ENCODE results near the gene TNIP1.

The TNIP1 gene

DNA sequence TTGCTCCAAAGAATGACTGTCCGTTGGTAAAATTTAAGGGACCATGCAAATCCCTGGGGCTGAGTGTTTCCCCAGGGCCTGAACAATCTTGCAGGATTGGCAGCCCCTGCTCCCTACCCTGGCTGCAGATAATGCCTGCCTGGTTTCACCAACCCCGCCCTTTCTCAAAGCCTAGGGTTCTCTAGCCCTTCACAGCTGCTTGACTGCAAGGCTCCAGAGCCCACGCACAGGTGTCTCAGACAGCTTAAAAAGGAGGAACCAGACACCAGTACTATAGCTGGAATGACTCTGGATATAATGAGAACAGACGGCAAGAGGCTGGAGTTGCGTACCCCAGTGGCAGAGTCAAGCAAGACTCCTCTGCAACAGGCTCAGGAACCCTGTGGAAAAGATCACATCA lies 25.2 kb upstream of the TNIP1 start:
- no peak for DNase-seq (ENCODE audit: low read depth, low spot score)

DNA sequence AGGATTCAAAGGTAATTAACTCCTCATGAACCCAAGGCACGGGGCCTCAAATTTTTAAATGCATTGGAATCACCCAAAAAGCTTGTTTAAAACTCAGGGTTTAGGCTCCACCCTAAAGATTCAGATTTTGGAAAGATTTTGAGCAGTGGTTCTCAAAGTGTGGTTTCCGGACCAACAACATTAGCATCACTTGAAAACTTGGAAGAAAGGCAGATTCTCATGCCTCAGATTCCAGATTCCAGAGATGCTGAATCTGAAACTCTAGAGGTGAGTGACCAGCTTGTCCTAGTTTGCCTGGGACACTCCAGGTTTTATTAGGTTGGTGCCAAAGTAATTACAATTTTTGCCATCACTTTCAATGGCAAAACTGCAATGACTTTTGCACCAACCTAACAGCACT lies 24.7 kb upstream of the TNIP1 start:
- no peak for DNase-seq (ENCODE audit: low read depth, low spot score)

DNA sequence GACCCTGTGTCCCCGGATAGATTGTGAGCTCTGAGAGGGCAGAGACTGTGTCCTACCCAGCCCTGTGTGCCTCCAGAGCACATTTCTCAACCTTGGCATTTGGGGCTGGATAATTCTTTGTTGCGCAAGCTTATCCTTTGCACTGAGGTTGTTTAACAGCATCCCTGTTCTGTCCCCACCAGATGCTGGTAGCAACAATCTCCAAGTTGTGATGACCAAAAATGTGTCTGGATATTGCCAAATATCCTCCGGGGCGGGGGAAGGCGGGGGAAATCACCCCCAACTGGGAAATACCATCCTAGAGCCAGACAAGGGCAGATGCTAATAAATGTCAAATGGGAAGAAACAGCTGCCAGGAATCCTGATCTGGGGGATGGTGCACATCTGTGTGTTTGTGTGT lies 24.0 kb upstream of the TNIP1 start:
- DNase-seq (ENCODE audit: low read depth, low spot score) = no peak

DNA sequence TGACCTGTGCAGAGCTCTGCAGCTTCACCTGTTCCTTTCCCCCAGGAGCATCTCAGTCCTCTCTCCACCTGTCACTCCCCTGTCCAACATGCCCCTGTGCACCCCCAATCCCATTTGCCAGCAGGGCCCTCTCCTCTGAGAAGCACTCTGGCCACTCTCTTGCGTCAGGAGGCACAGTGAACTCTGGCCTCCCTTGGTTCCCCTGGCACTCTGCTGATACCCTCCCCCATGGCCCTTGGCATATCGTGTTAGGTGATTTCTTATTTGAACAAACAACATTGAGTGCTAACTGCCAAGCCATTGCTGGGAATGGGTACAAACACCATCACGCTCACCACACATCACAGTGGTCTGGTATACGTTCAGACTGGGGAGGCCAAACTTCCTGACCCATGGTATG lies 20.9 kb upstream of the TNIP1 start:
- no peak for DNase-seq (ENCODE audit: low read depth, low spot score)

DNA sequence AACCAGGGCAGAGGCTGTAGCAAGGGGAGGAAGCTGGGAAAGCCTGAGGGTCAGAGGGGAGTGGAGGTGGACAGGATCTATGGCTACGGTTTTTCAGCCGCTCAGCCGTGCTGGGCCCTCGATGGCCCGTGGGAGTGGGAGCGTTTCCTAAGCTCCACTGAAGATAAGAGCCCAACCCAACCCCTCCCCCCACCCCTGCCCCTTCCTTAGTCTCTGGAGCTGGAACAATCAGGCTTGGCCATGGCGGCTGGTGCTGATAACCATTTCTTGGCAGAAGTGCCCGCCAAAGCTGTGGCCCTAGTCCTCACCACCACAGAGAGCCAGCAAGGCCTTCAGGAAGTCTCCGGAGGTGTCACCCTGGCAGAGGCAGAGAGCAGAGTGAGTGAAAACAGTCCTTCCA lies 20.3 kb upstream of the TNIP1 start:
- no peak for DNase-seq (ENCODE audit: low read depth, low spot score)

DNA sequence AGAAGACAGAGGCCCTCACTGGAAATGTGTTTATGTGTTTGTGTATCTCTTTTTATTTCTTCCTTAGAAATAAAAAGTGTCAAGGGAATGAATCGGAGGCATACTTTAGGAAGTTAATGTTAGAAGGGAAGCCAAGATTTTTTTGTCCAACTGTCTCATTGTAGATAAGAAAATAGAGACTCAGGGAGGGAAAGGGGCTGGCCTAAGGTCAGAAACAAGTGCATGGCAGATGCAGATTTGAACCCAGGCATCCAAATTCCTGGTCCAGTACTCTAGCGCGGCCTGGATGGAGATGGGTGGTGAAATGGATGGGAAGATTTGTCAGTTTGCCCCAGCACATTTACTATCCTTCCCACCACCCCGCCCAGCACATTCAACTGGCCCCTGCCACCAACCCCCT lies 19.8 kb upstream of the TNIP1 start:
- DNase-seq (ENCODE audit: low read depth, low spot score) = no peak

DNA sequence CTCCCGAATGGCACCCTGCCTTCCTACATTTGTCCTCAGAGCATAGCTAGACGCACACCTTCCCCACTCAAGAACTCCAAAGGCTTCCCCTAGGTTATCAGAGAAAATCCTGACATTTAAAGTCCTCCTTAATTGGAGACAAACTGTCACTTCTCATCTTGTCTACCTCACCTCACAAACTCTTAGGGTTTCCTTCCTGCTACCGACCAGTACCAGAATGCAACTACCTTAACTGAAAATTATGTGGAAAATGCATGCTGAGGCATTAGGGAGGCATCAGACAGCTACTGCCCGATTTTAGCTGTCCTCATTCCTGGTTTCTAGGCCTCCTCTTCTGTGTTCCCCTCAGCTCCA lies 17.9 kb upstream of the TNIP1 start:
- DNase-seq (ENCODE audit: low read depth, low spot score) = no peak

DNA sequence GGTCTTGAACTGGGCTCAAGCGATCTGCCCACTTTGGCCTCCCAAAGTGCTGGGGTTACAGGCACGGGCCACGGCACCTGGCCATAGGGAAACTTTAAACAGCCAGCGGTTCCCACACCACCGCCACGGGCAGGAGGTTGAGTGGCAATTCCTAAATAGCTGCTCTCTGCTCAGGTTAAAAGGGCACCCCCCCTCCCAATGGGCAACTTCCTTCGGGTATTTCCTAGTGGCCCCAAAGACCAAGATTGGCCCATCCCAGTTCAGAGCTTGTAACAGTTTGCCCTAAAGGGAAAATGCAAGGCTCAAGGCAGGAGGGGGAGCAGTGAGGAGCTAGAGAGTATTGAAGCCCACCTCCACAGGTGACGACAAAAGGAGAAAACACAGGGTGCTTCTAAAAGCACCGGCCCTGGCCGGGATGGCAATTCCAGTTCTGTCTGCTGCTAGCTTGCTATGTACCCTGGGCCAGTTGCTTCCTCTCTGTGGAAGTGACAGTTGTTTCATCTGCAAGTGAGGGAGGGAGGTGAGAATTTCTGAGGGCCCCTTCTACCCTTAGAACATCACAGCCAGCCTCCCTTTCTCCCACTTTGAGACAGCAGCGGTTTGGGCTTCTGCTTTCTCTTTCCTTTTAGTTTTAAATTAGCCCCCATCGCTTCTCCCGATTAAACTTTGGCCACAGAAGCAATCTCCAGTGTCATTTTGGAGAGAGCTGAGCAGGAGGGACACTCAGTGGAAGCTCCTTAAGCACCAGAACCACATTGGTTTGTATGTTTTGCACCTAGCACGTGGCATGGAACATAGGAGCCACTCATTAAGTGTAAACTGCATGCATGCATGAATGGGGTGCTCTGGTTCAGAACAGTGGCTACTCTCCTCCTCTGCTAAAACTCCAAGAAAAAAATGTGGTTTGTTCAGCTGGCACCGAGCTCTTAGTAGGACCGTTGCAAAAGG lies 17.3 kb upstream of the TNIP1 start:
- DNase-seq (ENCODE audit: low read depth, low spot score) = no peak

DNA sequence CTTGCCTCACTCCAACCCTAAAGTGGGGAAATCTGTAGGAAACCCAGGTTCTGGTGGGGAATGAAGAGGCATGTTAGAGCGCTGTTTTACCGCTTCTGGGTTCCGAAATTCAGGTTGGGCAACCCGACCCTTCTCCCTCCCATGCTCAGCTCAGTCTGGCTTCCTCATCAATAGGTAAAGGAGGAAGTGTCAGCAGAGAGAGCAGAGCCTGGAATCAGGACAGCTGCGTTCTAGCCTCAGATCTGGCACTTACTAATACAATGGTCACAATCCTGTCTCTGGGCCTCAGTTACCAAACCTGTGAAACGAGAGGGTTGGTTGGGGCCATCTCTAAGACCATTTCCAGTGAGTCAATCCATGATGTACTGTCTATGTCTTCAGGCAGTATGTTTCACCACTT lies 16.2 kb upstream of the TNIP1 start:
- no peak for DNase-seq (ENCODE audit: low read depth, low spot score)

DNA sequence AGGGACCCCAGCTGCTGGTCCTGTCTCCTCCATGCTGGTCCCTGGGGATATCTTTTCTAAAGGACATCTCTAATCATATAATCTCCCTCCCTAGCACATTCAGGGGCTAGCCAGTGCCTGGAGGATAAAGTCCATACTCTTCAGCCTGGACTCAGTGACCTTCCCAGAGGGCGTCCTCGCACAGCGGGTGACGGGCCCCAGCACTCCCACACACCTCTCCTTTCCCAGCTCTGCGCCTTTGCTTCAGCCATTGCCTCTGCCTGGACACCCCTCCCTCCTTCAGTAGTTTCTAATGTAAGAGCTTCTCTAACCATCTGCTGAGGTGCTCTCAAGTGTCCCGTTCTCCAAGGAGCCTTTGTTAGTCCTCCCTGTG lies 15.2 kb upstream of the TNIP1 start:
- DNase-seq (ENCODE audit: low read depth, low spot score) = no peak

DNA sequence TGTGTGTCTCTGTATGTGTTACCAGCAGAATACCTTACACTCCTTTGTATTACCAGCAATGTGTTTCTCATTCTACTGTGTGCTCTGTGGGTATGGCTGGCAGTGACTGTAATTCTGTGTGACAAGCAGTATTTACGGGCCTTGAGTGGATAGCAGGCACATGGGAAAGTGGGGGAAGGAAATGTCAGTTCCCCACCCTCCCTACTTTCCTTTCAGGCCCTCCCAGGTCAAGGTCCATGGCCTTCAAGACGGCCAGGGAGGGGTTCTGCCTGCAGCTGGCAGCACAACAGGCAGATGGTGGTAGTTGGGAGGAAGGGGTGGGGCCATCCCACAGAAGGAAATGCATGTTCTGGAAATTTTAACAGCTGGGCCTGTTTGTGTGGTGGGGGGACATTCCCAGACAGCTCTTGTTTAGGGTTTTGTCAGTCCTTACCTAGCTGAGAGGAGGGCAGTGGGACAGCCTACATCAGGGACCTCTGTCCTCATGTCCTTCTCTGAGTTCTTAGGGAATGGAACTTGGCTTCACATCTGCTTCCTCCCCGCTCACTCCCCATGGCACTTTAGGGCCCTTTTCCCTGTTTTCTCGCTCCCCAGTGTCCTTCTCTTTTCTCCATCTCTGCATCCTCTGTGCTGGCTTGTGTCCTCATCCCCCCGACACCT lies 14.6 kb upstream of the TNIP1 start:
- no peak for DNase-seq (ENCODE audit: low read depth, low spot score)

DNA sequence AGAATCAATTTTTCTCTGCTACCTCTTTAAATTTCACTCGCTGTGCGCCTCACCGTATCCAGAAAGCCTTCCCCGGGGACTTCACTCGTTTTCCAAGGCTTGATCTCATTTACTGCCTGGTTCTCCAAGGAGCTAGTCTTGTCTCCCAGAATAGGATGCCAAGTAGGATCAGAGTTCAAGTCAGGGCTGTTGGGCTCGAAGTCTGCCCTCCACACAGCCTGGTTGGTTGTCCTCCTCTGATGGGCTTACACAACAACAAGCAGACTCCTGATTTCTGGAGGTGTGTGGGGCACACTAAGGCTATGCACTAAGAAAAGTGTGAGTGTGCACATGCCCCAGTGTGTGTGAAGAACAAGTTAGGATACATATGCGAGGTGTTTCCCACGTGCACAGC lies 14.0 kb upstream of the TNIP1 start:
- no peak for DNase-seq (ENCODE audit: low read depth, low spot score)

DNA sequence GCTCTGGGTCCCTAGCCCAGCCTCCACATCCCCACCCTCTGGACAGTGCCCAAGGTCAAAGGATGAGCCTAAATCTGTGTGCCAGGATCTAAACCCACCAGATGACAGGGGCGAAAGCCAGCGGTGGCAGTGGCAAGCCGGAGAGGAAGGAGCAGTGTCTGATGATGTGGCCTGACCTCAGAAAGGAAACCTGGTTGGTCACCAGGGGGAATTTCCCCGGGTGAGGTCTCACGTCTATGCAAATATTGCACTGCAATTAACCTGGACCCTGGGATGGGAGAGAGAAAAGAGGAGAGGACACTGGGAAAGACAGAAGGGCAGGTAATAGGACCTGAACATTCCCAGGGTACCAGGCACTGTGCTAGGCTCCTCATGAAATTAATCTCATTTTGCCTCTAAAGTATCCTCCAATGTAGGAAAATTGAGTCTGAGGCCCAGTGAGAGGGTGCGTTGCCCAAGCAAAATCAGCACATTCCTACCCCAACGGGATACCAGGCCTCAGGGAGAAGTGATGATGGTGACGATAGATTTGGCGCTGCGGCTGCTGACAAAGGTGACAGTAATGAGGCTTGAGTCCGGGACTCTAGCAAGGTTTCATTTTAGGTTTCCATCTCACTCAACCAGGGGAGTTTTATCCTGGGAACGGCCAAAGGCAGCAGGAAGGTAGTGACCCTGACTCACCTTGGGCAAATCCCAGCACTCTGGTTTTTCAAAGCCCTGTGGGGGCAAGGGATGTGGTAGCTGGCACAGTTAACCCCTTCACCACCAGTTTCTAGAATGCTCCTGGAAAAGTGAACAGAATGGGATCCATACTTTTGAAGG lies 13.4 kb upstream of the TNIP1 start:
- DNase-seq (ENCODE audit: low read depth, low spot score) = no peak

DNA sequence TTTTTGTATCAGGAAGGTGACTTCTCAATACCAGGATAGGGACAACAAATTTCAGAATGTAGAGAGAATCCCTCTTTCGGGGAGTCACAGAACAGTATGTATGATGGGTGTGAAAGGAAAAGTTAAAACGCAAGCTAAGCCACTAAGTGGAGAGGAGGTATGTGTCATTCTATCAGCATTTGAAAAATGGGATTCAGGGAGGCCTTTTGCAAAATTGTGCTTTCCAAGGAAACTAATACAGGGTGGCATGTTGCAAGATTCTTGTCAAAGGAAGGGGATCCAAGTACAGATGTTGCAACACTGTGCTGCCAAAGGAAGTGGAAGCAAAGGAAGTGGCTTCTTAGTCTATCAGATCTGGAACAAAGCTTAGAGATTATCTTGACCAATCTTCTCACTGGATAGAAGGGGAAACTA lies 12.6 kb upstream of the TNIP1 start:
- DNase-seq (ENCODE audit: low read depth, low spot score) = no peak

DNA sequence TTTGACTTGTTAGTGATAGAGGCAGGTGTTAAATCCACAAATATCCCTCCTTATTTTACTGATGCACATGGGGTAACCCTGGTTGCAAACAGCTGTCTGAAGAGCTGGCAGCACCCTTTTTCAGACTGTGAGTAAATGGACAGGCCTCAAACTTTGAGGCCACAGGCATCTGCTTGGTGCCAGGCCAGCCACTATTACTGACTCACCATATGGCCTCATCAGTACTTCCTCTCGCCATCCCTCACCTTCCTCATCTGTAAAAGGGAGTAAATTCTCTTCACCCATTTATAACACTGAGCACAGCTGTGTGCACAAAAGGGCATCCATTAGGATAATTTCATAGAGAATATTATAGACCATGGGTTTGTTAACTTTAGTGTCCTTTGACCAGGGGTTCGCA lies 11.9 kb upstream of the TNIP1 start:
- no peak for DNase-seq (ENCODE audit: low read depth, low spot score)

DNA sequence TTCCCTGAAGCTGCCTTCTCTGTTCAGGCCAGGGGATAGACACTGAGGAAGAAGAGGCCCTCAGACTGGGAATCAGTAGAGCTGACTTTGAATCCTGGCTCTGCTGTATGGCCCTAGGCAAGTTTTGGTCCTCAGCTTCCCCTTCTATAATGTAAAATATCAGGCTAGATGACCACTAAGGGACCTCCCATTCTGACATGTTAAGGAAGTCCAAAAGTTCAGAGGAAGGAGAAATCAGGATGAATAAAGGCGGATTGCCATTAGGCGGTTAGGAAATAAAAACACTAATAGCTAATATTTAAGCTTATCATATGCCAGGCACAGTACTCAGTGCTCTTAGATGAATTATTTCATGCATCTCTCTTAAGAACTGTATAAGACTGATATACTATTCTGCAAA lies 8.9 kb upstream of the TNIP1 start:
- DNase-seq (ENCODE audit: low read depth, low spot score) = no peak

DNA sequence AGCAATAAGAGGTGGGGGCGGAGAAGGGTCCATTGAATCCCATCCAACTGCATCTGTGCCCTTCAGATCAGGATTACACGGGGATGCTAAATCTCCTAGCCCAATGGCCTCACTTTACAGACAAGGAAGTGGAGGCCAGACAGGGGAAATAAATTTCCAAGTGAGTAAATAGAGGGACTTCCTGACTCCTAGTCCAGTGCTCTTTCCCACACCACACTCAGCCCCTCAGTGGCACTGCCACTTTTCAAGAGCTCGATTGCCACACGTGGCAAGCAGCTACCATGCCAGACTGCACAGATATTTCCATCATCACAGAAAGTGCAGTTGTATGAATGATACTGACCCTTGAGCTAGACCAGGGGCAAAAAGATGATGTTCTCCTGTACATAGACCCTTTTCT lies 8.2 kb upstream of the TNIP1 start:
- DNase-seq (ENCODE audit: low read depth, low spot score) = no peak

DNA sequence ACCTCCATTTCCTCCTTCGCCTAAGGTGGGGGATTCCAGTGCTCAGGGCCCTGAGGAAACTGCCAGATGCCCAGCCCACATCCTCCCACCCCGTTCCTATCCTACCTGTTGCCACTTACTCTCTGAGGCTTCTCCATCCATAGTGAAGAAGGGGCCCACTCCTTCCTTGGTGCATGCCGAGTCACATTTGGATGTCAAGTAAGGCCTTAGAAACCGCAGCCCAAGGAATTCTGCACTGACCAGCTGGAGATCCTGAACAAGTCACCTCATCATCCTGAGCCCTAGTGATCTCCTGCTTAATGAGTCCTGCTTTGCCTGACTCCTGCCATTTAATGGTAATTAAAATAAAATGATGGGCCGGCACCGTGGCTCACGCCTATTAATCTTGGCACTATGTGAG lies 6.7 kb upstream of the TNIP1 start:
- no peak for DNase-seq (ENCODE audit: low read depth, low spot score)

DNA sequence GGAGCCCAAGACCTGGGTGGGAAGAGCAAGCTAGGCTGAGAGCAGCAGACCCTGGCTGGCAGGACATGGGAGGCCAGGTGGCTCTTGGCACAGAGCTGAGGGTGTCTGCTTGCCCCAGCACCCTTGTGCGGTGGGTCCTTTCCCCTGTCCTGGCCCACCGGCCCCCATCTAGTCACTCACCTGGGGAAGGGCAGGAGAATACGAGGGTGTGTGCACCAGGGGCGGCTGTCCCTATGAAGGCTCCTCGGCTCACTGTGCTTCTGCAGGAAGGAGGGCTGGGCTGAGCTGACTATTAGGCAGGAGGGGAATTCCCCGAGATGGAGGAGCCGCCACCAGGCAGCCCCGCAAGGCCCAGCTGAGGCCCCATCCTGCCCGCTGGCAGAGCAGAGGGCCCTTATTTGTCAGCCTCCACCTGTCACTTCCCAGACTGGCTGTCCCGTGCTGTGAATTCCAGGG lies 6.1 kb upstream of the TNIP1 start:
- DNase-seq (ENCODE audit: low read depth, low spot score) = no peak

DNA sequence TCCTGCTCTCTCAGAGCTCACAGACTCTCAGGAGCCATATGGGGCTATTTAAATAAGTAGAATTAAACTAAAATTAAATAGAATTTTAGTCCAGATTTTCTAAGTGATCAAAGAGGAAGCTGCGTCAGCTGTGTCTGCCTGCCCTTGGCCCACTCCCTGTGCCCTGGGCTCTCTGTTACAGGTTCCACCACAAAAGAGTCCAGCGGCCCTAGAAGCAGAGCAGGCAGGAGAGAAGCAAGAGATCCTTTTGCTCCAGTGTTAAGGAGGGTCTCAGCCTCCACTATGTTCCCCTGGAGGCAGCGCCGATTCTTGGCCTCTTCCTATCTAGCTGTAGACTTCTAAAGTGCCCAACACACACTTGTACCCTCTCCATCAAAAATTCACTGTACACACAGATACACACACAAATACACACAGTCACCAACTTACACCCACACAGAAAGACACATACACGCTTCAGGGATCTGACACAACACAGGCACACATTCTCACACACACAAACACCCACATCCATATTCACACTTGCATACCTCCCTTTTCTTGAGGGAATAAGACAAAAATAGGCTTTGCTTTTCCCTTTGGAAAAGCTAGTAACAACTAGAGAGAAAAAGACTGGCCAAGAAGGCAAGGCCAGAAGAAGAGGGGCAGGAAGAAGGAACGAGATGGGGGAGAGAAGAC lies 5.5 kb upstream of the TNIP1 start:
- no peak for DNase-seq (ENCODE audit: low read depth, low spot score)

DNA sequence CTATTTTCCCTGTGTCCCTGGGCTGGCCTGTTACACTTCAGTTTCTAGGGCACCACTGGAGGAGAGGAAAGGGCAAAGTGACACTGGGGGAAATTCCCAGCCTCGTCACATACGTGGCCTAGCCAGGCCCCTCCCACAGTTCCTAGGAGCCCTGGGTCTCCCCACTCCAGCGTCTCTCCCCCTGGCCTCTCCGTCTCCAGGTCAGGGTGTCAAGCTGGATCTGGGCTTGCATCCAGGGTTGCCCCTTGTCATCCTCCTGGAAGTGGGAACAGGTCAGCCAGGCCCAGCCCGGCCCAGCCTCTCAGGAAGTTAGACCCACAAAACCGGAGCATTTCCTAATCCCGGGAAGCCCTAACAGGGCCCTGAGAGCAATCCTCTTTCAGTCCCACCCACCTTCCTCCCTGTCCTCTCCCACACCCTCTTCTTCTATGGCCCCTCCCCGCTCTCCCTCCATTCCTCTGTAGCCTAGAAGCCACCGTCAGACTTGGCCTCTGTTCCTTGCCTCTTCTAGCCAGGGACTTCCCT lies 4.7 kb upstream of the TNIP1 start:
- no peak for DNase-seq (ENCODE audit: low read depth, low spot score)

DNA sequence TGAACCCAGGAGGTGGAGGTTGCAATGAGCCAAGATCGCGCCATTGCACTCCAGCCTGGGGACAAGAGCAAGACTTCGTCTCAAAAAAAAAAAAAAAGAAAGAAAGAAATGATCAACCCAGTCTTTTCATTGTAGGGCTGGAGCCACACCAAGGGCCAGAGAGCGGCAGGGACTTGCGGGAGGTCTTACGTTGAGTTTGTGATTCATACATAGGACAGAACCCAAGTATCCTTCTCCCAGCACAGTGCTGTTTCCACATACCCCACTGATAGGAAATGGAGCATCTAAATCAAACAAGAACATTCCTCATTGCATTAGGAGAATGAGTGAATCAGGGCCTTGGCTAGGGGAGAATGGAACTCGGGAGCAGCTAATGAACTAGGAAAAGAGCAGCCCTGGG lies 3.5 kb upstream of the TNIP1 start:
- no peak for DNase-seq (ENCODE audit: low read depth, low spot score)

Data from activated naive CD8-positive, alpha-beta T cell treated with anti-CD3 and anti-CD28 coated beads, Interleukin-2, amount 50 U/mL, for 16 hours (primary cell).